Liver (tissue), 9 donors: ENCODE data around the gene LTV1. TPM values are rescaled to one million over a fixed set of nuclear protein-coding genes. Genes with fewer than 3 reads are reported as not detected.
A peak's percentile ranks its signal among the peaks of the same experiment; 100 is the strongest.
"Not testable (repeated sequence)": the region's sequence is repeated elsewhere in the genome, so short reads cannot be mapped to it uniquely, and the experiment has no call there.

Source experiments
- DNase-seq: peaks from one replicate; pipeline ENCODE4 v3.0.0-alpha.2; 2017; ENCODE audit warnings: low spot score
- H3K27ac ChIP-seq, 2 donors: one replicate each; pipeline ENCODE4 v1.7.0; 2013; ENCODE audit warnings: inconsistent platforms in 2 of 2, low read length in 2 of 2, control low read depth in 1 of 2, low read depth in 1 of 2, mild to moderate bottlenecking in 1 of 2
- H3K27me3 ChIP-seq, 4 donors: one replicate each; pipeline versions ENCODE4 v1.6.1 to v1.7.0; 2013; ENCODE audit warnings: low read length in 3 of 4, inconsistent platforms in 1 of 4, mild to moderate bottlenecking in 1 of 4, moderate library complexity in 1 of 4; ENCODE audit not compliant: control insufficient read depth in 4 of 4, insufficient read depth in 4 of 4
- H3K36me3 ChIP-seq, 4 donors: one replicate each; pipeline versions ENCODE4 v1.6.1 to v1.7.0; 2013; ENCODE audit warnings: low read length in 3 of 4, mild to moderate bottlenecking in 3 of 4, low read depth in 1 of 4, moderate library complexity in 1 of 4; ENCODE audit not compliant: control insufficient read depth in 4 of 4, insufficient read depth in 3 of 4
- H3K4me1 ChIP-seq, 4 donors: one replicate each; pipeline versions ENCODE4 v1.6.1 to v1.7.0; 2013; ENCODE audit warnings: low read length in 3 of 4, mild to moderate bottlenecking in 3 of 4, moderate library complexity in 1 of 4; ENCODE audit not compliant: control insufficient read depth in 4 of 4, insufficient read depth in 4 of 4
- H3K4me3 ChIP-seq, 3 donors: one replicate each; pipeline versions ENCODE4 v1.6.1 to v1.7.0; 2013; ENCODE audit warnings: low read length in 3 of 3, control low read depth in 1 of 3, low read depth in 1 of 3, mild to moderate bottlenecking in 1 of 3
- H3K9ac ChIP-seq, 2 donors: one replicate each; pipeline ENCODE4 v1.7.0; 2013; ENCODE audit warnings: low read length in 2 of 2, mild to moderate bottlenecking in 2 of 2, moderate library complexity in 2 of 2, control low read depth in 1 of 2, low read depth in 1 of 2
- H3K9me3 ChIP-seq, 4 donors: one replicate each; pipeline versions ENCODE4 v1.6.1 to v1.7.0; 2013; ENCODE audit warnings: low read length in 3 of 4; ENCODE audit not compliant: control insufficient read depth in 4 of 4
- ATF3 ChIP-seq: IDR thresholded peaks from 2 replicates; pipeline ENCODE4 v1.6.1; 2016; ENCODE audit warnings: antibody characterized with exemption
- CTCF ChIP-seq: fragments of 150-350 bp; IDR thresholded peaks from 2 replicates; pipeline ENCODE4 v1.5.1; 2017; ENCODE audit warnings: improper control_type of control experiment, low read depth, low read length; ENCODE audit not compliant: missing input control
- EGR1 ChIP-seq, 2 donors: IDR thresholded peaks; 2 replicates each; pipeline ENCODE4 v1.6.1; 2016 to 2018; ENCODE audit warnings: antibody characterized with exemption in 2 of 2, low read depth in 2 of 2
- FOXA1 ChIP-seq: IDR thresholded peaks from 2 replicates; pipeline ENCODE4 v1.6.1; 2016; ENCODE audit warnings: antibody characterized with exemption
- FOXA2 ChIP-seq: IDR thresholded peaks from 2 replicates; pipeline ENCODE4 v1.6.1; 2016; ENCODE audit warnings: antibody characterized with exemption
- GABPA ChIP-seq, 2 donors: IDR thresholded peaks in 1 of 2; conservative IDR thresholded peaks in 1 of 2; 2 replicates each; pipeline ENCODE4 v1.6.1; 2016; ENCODE audit warnings: antibody characterized with exemption in 2 of 2, mild to moderate bottlenecking in 1 of 2, moderate library complexity in 1 of 2
- HNF4A ChIP-seq, 2 donors: conservative IDR thresholded peaks; 2 replicates each; pipeline ENCODE4 v1.6.1; 2016; ENCODE audit warnings: antibody characterized with exemption in 2 of 2, mild to moderate bottlenecking in 2 of 2
- HNF4G ChIP-seq: IDR thresholded peaks from 2 replicates; pipeline ENCODE4 v1.6.1; 2016; ENCODE audit warnings: antibody characterized with exemption
- JUND ChIP-seq, 2 donors: IDR thresholded peaks; 2 replicates each; pipeline ENCODE4 v1.6.1; 2016; ENCODE audit warnings: antibody characterized with exemption in 2 of 2
- MAX ChIP-seq: IDR thresholded peaks from 2 replicates; pipeline ENCODE4 v1.6.1; 2016; ENCODE audit warnings: antibody characterized with exemption
- NR2F2 ChIP-seq: IDR thresholded peaks from 2 replicates; pipeline ENCODE4 v1.6.1; 2016; ENCODE audit warnings: antibody characterized with exemption
- RAD21 ChIP-seq, 2 donors: IDR thresholded peaks; 2 replicates each; pipeline ENCODE4 v1.6.1; 2016; ENCODE audit warnings: antibody characterized with exemption in 2 of 2, mild to moderate bottlenecking in 2 of 2
- RXRA ChIP-seq, 2 donors: IDR thresholded peaks; 2 replicates each; pipeline ENCODE4 v1.6.1; 2017 to 2018; ENCODE audit warnings: antibody characterized with exemption in 2 of 2, mild to moderate bottlenecking in 1 of 2
- SP1 ChIP-seq: IDR thresholded peaks from 2 replicates; pipeline ENCODE4 v1.6.1; 2018; ENCODE audit warnings: antibody characterized with exemption, mild to moderate bottlenecking
- TAF1 ChIP-seq: conservative IDR thresholded peaks from 2 replicates; pipeline ENCODE4 v1.6.1; 2016; ENCODE audit warnings: antibody characterized with exemption, mild to moderate bottlenecking
- YY1 ChIP-seq: IDR thresholded peaks from 2 replicates; pipeline ENCODE4 v1.6.1; 2016; ENCODE audit warnings: antibody characterized with exemption, mild to moderate bottlenecking
- WGBS: extraction: QIAGEN DNeasy Blood & Tissue Kit; methylation state at CpG from one replicate; pipeline ENCODE4 v1.1.7; 2013; 5-methylcytosine and 5-hydroxymethylcytosine counted together
- polyA plus RNA-seq, 2 donors: library from polyadenylated mRNA; stranded (reverse) in 1 of 2; unstranded in 1 of 2; fragments of 200-250 nt in 1 of 2; fragments of >200 nt in 1 of 2; fragmentation: Nextera tagmentation in 1 of 2; extraction: Ambion mirVana in 1 of 2; gene quantifications; one replicate each; pipeline versions ENCODE4 v1.2.1 to v1.2.3, GENCODE V29; 2013 to 2015
- total RNA-seq, 2 donors: library from RNA; depleted of rRNA; stranded (reverse); fragments of >200 nt; gene quantifications; one replicate each; pipeline ENCODE4 v1.2.3, GENCODE V29; 2014
- TF ChIP-seq, protein P1 (sequence below): IDR thresholded peaks from 2 replicates; pipeline ENCODE4 v1.6.1; 2016; ENCODE audit warnings: antibody characterized with exemption, mild to moderate bottlenecking
- TF ChIP-seq, protein P2 (sequence below): IDR thresholded peaks from 2 replicates; pipeline ENCODE4 v1.6.1; 2016; ENCODE audit warnings: antibody characterized with exemption
- donor health status: healthy.
- donor health status: healthy.
- donor health status: healthy.
- donor health status: healthy.
- donor health status: healthy.

The LTV1 gene, protein sequence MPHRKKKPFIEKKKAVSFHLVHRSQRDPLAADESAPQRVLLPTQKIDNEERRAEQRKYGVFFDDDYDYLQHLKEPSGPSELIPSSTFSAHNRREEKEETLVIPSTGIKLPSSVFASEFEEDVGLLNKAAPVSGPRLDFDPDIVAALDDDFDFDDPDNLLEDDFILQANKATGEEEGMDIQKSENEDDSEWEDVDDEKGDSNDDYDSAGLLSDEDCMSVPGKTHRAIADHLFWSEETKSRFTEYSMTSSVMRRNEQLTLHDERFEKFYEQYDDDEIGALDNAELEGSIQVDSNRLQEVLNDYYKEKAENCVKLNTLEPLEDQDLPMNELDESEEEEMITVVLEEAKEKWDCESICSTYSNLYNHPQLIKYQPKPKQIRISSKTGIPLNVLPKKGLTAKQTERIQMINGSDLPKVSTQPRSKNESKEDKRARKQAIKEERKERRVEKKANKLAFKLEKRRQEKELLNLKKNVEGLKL
- total RNA-seq, result 10 to 100 TPM in 1 of 2 donors, 1 to 10 TPM in 1; 8.7 to 13.9 TPM
- 10 to 100 TPM; 12.4 to 14.5 TPM for polyA plus RNA-seq

DNA sequence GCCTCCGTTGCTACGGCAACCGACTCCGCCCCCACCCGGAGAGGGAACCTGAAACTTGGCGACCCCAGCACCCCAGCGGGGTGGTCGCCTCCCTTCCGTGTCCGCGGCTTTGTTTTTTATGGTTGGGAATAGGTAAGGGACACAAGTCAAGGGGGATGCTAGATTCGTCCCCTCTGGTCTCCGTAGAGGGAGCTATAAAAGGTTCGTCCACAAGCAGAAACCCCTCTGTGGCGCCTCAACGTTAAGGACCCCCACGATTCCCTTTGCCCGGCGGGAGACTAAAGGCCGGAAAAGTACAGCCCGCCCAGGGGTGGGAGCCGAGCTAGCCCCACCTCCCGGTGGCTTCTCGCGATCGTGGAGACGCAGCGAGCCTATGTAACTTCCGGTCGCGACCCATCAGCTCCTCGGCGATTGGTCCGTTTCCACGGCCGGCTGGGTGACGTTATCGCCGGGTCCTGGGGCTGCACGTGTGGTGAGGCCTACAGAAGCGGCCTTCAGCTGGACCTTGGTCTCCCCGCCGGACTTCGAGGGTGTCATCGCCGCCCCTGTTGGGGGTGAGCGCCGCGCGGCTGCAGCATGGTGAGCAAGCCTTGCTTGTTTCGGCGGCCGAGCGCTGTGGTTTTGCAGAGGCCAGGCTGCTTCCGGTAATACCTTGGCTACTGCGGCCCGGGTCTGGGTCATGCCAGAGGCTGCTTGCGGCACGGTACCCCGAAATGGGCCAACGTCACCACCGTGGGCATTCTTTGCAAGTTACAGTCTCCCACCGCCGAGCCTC lies at the start of gene LTV1:
Gene LTV1, plus strand, starts transcription at position 437 of the 775 bp plus-strand sequence. Its CDS starts 140 bp downstream, at position 577.
- TF ChIP-seq ATF3, result peak; percentile 67
- TF ChIP-seq HNF4A (conservative IDR thresholded peaks at IDR 0.05), result peak; percentile 61 to 65
- TF ChIP-seq FOXA2, result no peak
- peak; percentile 67 to 93 for TF ChIP-seq GABPA (IDR thresholded peaks at IDR 0.05 in 1 of 2, conservative IDR thresholded peaks at IDR 0.05 in 1 of 2)
- peak; percentile 96 for TF ChIP-seq MAX
- TF ChIP-seq HNF4G, result no peak
- TF ChIP-seq RAD21 (IDR thresholded peaks at IDR 0.05), result peak in 1 of 2 donors; percentile 41
- TF ChIP-seq SP1, result peak; percentile 81
- no peak for TF ChIP-seq TAF1
- TF ChIP-seq, protein P1, sequence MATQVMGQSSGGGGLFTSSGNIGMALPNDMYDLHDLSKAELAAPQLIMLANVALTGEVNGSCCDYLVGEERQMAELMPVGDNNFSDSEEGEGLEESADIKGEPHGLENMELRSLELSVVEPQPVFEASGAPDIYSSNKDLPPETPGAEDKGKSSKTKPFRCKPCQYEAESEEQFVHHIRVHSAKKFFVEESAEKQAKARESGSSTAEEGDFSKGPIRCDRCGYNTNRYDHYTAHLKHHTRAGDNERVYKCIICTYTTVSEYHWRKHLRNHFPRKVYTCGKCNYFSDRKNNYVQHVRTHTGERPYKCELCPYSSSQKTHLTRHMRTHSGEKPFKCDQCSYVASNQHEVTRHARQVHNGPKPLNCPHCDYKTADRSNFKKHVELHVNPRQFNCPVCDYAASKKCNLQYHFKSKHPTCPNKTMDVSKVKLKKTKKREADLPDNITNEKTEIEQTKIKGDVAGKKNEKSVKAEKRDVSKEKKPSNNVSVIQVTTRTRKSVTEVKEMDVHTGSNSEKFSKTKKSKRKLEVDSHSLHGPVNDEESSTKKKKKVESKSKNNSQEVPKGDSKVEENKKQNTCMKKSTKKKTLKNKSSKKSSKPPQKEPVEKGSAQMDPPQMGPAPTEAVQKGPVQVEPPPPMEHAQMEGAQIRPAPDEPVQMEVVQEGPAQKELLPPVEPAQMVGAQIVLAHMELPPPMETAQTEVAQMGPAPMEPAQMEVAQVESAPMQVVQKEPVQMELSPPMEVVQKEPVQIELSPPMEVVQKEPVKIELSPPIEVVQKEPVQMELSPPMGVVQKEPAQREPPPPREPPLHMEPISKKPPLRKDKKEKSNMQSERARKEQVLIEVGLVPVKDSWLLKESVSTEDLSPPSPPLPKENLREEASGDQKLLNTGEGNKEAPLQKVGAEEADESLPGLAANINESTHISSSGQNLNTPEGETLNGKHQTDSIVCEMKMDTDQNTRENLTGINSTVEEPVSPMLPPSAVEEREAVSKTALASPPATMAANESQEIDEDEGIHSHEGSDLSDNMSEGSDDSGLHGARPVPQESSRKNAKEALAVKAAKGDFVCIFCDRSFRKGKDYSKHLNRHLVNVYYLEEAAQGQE, result peak; percentile 54
- TF ChIP-seq RXRA (IDR thresholded peaks at IDR 0.05), result peak; percentile 24 to 26
- TF ChIP-seq NR2F2, result no peak
- no peak for TF ChIP-seq CTCF
- TF ChIP-seq, protein P2, sequence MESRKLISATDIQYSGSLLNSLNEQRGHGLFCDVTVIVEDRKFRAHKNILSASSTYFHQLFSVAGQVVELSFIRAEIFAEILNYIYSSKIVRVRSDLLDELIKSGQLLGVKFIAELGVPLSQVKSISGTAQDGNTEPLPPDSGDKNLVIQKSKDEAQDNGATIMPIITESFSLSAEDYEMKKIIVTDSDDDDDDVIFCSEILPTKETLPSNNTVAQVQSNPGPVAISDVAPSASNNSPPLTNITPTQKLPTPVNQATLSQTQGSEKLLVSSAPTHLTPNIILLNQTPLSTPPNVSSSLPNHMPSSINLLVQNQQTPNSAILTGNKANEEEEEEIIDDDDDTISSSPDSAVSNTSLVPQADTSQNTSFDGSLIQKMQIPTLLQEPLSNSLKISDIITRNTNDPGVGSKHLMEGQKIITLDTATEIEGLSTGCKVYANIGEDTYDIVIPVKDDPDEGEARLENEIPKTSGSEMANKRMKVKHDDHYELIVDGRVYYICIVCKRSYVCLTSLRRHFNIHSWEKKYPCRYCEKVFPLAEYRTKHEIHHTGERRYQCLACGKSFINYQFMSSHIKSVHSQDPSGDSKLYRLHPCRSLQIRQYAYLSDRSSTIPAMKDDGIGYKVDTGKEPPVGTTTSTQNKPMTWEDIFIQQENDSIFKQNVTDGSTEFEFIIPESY, result peak; percentile 99
- TF ChIP-seq FOXA1, result no peak
- peak; percentile 62 to 72 for TF ChIP-seq JUND (IDR thresholded peaks at IDR 0.05)
- TF ChIP-seq EGR1 (IDR thresholded peaks at IDR 0.05; ENCODE audit: low read depth in 2 of 2), result no peak
- peak; percentile 69 for TF ChIP-seq YY1
- Histone ChIP-seq H3K4me3 (peak within 1 kb of the TSS; percentile 77 to 95 (median 91)), H3K27me3 (no peaks in the 10 kb centered on the region), H3K36me3 (peaks cover 10 to 31% (median 25%) of the 10 kb centered on the region in 4 donors), H3K9me3 (no peaks in the 10 kb centered on the region), H3K9ac (peak within 1 kb of the TSS; percentile 94 to 98), H3K4me1 (peaks cover 0 to 14% (median 10%) of the 10 kb centered on the region in 4 donors), H3K27ac (peak within 1 kb of the TSS; percentile 89)
- peak; percentile 93 for DNase-seq
- under 1% methylated on average over 64 of the region's 64 CpGs for WGBS

DNA sequence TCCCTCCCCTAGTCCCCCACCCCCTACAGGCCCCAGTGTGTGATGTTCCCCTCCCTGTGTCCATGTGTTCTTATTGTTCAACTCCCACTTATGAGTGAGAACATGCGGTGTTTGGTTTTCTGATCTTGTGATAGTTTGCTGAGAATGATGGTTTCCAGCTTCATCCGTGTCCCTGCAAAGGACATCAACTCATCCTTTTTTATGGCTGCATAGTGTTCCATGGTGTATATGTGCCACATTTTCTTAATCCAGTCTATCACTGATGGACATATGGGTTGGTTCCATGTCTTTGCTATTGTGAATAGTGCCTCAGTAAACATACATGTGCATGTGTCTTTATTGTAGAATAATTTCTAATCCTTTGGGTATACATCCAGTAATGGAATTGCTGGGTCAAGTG lies 46.6 kb upstream of the LTV1 start:
- not testable (repeated sequence) for H3K9me3 ChIP-seq, H3K27ac ChIP-seq, H3K36me3 ChIP-seq, H3K4me1 ChIP-seq, H3K9ac ChIP-seq, DNase-seq, H3K27me3 ChIP-seq, H3K4me3 ChIP-seq
- WGBS, result 99% methylated on average over 2 of the region's 2 CpGs

- not testable (repeated sequence) for H3K27me3 ChIP-seq, H3K36me3 ChIP-seq, H3K9me3 ChIP-seq, DNase-seq, H3K4me3 ChIP-seq, H3K27ac ChIP-seq, H3K9ac ChIP-seq, H3K4me1 ChIP-seq
- 96% methylated on average over 3 of the region's 3 CpGs for WGBS
Observed at GRCh38 chr6:143798487-143798886, 44.7 kb upstream of the LTV1 start.
